BE2C (cell line): Measurements from ENCODE around the gene TYW1.
A peak's percentile ranks its signal among the peaks of the same experiment; 100 is the strongest.
"Not testable (repeated sequence)": the region's sequence is repeated elsewhere in the genome, so short reads cannot be mapped to it uniquely, and the experiment has no call there.

Experiments
- DNase-seq: peaks from one replicate; pipeline ENCODE4 v3.0.0-alpha.2; 2020
- H3K27me3 ChIP-seq: fragments of 250-450 bp; sonication (Bioruptor Pico); 2 replicates; pipeline ENCODE4 v1.5.1; 2020; ENCODE audit warnings: mild to moderate bottlenecking
- H3K36me3 ChIP-seq: fragments of 250-450 bp; sonication (Bioruptor Pico); 2 replicates; pipeline ENCODE4 v1.5.1; 2020; ENCODE audit warnings: mild to moderate bottlenecking
- H3K4me1 ChIP-seq: fragments of 250-450 bp; sonication (Bioruptor Pico); 2 replicates; pipeline ENCODE4 v1.5.1; 2020
- H3K4me3 ChIP-seq: 2 replicates; pipeline ENCODE4 v1.5.1; 2011; ENCODE audit warnings: low read depth, low read length
- H3K9me3 ChIP-seq: fragments of 250-450 bp; sonication (Bioruptor Pico); 2 replicates; pipeline ENCODE4 v1.5.1; 2020
- TF ChIP-seq, protein P1 (sequence below): IDR thresholded peaks from 2 replicates; pipeline ENCODE4 v1.5.1; 2012; ENCODE audit warnings: mild to moderate bottlenecking, low read depth, low read length

The TYW1 gene

DNA sequence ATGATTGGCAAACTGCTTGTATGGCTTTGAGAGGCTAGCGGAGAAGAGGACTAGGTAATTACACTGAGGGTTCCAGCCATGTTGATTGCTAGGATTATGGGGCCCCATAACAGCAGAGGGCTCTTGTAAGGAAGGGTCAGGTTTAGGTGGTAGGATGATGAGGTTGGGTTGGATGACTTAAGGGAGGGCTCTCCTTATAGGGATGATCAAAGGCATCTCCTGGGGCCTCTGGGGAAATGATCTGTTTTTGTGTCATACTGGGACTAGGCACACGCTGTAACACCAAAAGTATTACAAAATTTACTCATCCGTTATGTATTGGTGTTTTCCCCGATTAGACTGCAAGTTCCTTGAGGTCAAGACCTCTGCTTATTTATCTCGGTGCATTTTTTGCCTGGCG is 103.4 kb downstream of the TYW1 start:
- H3K36me3 ChIP-seq, DNase-seq: not testable (repeated sequence)

DNA sequence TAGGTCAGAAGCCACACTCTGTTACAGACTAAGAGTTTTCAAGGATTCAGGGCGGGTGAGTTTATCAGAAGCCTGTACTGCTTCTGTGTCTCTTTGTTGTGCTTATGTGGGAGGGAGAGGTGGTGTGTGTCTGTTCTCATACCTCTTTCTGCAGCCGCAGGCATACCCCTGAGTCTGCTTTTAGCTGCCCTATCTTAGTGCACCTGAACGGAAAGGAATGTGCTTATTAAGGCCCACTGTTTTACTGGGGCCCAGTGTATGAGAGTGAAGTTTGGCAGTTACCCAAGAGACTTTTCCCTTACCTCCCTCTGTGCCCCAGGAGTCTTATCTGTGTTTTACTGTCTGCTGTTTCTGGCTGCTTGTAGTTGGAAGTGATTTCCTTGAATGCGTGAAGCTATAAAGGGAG is 104.3 kb downstream of the TYW1 start:
- no peak for DNase-seq
- no peaks in the 10 kb centered on the region for H3K27me3 ChIP-seq
- no peaks in the 10 kb centered on the region for H3K36me3 ChIP-seq
- no peaks in the 10 kb centered on the region; the same call in 1 of the 2 replicates for H3K4me1 ChIP-seq
- TF ChIP-seq, protein P1, sequence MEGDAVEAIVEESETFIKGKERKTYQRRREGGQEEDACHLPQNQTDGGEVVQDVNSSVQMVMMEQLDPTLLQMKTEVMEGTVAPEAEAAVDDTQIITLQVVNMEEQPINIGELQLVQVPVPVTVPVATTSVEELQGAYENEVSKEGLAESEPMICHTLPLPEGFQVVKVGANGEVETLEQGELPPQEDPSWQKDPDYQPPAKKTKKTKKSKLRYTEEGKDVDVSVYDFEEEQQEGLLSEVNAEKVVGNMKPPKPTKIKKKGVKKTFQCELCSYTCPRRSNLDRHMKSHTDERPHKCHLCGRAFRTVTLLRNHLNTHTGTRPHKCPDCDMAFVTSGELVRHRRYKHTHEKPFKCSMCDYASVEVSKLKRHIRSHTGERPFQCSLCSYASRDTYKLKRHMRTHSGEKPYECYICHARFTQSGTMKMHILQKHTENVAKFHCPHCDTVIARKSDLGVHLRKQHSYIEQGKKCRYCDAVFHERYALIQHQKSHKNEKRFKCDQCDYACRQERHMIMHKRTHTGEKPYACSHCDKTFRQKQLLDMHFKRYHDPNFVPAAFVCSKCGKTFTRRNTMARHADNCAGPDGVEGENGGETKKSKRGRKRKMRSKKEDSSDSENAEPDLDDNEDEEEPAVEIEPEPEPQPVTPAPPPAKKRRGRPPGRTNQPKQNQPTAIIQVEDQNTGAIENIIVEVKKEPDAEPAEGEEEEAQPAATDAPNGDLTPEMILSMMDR: no peak
- H3K4me3 ChIP-seq: no peak overlapping the region
- no peaks in the 10 kb centered on the region for H3K9me3 ChIP-seq

More for the DNA sequence above, 103.4 kb downstream of the TYW1 start:
- H3K4me1 ChIP-seq, H3K9me3 ChIP-seq, H3K4me3 ChIP-seq, H3K27me3 ChIP-seq: not testable (repeated sequence)

DNA sequence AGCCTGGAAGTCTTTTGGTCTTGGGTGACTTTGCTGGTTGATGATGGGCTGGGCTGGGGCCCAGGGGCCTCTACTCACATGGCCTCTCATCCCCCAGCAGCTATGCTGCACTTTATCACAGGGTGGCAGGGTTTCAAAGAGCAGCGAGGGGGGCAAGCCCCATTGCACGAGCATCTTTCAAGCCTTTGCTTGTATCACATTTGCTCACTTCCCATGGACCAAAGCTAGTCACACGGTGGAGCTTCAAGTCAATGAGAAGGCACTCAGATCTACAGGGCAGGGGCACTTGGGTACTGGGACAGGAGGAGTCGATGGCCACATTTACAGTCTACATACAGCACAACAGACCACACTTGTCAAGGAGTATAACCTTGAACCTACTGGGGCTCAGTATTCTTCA is 108.3 kb downstream of the TYW1 start:
- H3K9me3 ChIP-seq, H3K4me3 ChIP-seq, H3K27me3 ChIP-seq, H3K36me3 ChIP-seq, H3K4me1 ChIP-seq, DNase-seq: not testable (repeated sequence)

DNA sequence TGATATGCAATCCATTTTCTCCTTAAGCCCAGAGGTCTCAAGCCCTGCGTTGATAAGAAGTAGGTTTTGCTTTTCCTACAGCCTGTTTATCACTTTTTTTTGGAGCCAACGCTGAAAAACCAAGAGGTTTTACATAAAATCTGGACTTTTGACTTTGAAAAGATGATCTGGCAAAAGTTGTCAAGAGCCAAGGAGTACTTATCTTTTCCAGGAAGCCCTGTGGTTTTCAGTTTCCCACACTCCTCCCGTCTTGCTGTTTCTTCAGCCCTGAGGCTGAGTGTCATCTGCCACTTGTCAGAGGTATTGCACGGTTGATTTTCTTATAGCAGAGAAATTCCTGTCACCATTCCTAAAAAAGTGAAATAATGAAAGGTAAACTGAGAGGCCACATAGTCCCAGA is 108.7 kb downstream of the TYW1 start:
- Histone ChIP-seq H3K36me3 (no peaks in the 10 kb centered on the region), H3K4me1 (no peaks in the 10 kb centered on the region; the same call in 1 of the 2 replicates), H3K4me3 (no peak overlapping the region), H3K9me3 (no peaks in the 10 kb centered on the region), H3K27me3 (no peaks in the 10 kb centered on the region)
- TF ChIP-seq, protein P1: no peak
- no peak for DNase-seq

DNA sequence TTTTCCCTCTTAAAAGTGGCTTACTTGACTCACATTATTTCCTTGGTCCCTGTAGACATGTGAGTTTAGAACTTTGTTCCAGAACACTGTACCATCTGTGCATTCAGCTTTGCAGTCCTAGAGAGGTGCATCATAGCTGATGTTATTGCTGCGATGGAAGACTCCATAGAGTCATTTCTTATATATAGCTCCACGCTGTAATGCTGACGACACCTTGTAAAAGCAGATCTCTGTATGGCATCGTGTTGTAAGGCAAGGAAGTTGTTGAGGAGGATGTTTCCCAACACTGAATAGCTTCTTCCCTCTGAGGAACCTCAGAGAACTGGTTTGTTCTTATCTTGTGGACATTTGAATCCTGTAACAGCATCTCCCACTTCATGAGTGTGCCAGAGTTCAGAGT is 109.6 kb downstream of the TYW1 start:
- H3K36me3 ChIP-seq, H3K4me3 ChIP-seq, H3K4me1 ChIP-seq, H3K9me3 ChIP-seq, H3K27me3 ChIP-seq, DNase-seq: not testable (repeated sequence)

DNA sequence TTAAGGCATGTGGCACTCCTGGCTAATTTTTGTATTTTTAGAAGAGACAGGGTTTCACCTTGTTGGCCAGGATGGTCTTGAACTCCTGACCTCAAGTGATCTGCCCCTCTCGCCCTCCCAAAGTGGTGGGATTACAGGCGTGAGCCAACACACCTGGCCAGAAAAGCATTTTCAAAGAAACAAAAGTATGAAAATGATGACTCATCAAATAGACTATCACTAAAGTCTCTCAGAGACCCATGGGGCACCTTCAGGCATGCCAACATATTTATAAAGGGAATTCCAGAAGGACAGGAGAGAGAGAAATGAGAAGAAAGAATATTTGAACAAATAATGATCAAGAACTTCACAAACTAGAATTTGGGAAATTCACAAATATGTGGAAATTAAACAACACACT is 114.7 kb downstream of the TYW1 start:
- not testable (repeated sequence) for H3K27me3 ChIP-seq, H3K36me3 ChIP-seq, H3K9me3 ChIP-seq, H3K4me1 ChIP-seq, DNase-seq, H3K4me3 ChIP-seq

DNA sequence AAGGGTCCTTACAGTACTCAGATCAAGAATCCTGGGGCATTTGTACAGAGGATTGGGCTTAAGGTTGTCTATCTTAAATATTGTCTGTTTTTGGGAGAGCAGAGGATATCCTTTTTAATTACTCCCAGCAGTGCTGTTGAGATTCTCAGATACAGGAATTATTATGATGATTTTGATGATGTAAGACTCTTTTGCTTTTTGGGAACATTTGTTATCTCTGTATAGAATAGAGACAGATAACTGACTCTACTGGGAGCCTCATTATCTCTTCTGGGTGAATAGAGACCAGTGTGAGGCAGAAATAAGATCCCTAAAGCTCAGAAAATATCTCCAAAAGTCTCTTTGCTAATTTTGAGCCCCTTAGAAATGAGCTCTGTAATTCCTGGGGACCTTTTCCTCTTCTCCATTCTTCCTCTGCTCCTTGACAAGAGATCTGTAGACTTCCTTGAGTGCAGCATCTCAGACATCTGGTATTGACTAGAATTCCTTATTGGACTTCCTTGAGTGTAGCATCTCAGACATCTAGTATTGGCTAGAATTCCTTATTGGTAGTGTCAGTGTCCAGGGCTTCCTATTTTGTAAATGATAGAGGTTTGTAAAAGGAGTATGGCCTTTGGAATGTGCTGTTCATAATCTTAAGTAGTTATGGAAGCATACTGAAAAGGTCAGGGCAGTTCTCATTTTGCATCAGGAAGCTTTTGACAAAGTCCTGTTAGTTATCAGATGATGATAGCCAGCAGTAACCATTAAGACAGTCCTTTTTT is 118.0 kb downstream of the TYW1 start:
- not testable (repeated sequence) for H3K4me3 ChIP-seq, H3K4me1 ChIP-seq, H3K36me3 ChIP-seq, DNase-seq, H3K27me3 ChIP-seq, H3K9me3 ChIP-seq

DNA sequence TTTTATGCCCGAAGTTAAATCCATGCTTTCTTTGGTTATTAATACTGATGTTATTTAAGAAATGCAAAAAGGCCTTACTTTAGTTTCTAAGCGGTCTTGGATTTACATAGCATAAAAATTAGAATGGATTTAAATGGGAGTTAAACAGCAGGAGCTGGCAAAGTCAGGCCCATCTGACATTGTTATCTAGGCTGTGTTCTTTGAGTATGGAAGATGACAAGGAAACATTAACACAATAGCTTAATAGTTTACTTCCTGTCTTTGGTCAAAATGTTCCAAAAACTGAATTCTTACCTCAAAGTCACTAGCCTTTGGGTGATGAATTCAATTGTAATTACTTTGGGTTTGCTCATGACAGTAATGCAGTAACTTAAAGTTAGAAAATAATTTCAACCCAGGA is 123.9 kb downstream of the TYW1 start:
- not testable (repeated sequence) for H3K27me3 ChIP-seq, H3K4me1 ChIP-seq, H3K36me3 ChIP-seq, H3K9me3 ChIP-seq, DNase-seq, H3K4me3 ChIP-seq

DNA sequence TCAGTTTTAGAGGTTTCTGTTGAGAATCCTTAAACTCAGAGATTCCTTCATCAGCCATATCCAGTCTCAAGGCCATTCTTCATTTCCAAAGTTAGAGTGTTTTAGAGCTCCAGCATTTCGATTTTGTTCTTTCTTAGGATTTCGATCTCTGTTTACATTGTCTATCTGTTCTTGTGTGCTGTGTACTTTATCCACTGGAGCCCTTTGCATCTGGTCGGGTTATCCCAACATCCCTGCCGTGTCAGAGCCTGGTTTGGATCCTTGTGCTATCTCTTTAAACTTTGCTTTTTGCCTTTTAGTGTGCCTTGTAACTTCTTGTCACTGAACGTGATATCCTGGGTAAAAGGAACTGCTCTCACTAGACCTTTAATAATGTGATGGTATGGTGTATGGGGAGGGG is 131.6 kb downstream of the TYW1 start:
- not testable (repeated sequence) for H3K36me3 ChIP-seq, DNase-seq, H3K4me3 ChIP-seq, H3K27me3 ChIP-seq, H3K4me1 ChIP-seq, H3K9me3 ChIP-seq

DNA sequence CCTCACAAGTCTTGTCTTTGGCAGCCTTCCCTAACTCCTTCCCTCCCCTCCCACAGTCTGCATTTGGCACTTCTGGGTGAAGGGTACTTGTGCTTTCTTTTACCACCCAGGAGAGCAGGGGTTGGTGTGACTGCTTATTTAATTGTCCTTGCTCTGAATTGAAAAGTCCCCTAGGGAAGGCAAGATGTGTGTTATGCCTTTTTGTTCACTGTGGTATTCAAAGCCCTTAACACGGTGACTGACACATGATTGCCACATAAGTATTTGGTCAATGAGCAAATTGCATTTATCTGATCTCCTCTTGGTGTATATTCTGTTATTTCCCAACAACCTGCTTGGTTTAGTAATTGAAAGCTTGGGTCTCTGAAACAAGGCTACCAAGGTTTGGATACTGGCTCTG is 134.1 kb downstream of the TYW1 start:
- H3K9me3 ChIP-seq, H3K36me3 ChIP-seq, H3K4me1 ChIP-seq, H3K4me3 ChIP-seq, DNase-seq, H3K27me3 ChIP-seq: not testable (repeated sequence)

DNA sequence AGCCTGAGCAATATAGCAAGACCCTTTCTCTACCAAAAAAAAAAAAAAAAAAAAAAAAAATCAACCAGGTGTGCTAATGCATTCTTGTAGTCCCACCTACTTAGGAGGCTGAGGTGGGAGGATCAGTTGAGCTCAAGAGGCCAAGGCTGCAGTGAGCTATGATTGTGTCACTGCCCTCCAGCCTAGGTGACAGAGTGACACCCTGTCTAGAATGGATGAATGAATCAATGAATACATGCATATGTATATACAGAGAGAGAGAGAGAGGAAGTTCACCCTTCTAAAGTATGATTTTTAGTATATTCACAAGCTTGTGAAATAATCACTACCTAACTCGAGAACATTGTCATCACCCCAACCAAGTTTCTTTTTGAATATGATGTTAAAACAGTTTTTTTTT is 138.3 kb downstream of the TYW1 start:
- not testable (repeated sequence) for H3K4me1 ChIP-seq, H3K36me3 ChIP-seq, H3K9me3 ChIP-seq, H3K4me3 ChIP-seq, H3K27me3 ChIP-seq, DNase-seq

DNA sequence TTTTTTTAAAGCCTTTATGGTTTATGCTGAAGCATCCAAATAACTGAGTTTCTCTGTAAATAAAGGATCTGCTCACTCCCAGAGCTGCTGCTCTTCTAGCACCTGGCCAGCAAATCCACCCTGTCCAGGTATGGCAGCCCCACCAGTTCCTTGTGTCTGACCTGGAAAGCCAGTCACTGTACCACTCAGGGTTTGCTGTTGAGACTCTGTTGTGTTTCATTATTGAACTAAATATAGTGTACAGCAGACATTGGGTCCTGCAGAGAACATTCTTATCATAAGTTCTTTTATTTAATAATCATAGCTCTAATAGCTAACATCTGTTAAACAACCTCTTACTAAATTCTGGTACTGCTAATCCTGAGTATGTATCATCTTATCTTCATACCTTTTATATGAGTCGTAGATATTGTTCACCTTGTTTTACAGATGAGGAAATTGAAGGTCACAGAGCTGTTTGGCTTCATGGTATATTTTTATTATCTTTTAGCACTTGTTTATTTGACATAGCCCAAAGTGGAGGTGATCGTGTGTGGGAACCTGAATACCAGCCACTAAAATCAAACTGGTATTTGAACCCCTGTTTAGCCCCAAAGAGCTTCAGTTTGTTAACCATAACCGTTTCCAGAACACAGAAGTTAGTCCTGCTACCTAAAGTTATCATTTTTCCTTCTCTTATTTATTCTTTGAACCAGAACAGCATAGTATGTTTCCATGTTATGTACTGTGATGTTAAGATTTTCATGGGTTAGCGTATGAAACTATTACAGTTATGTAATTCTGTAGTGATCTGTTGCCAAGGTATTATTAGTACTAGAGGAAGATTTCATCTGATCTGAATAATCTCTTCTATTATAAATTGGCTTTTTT is 139.2 kb downstream of the TYW1 start:
- DNase-seq: peak; percentile 20
- not testable (repeated sequence) for H3K4me3 ChIP-seq, H3K4me1 ChIP-seq, H3K36me3 ChIP-seq, H3K27me3 ChIP-seq, H3K9me3 ChIP-seq

DNA sequence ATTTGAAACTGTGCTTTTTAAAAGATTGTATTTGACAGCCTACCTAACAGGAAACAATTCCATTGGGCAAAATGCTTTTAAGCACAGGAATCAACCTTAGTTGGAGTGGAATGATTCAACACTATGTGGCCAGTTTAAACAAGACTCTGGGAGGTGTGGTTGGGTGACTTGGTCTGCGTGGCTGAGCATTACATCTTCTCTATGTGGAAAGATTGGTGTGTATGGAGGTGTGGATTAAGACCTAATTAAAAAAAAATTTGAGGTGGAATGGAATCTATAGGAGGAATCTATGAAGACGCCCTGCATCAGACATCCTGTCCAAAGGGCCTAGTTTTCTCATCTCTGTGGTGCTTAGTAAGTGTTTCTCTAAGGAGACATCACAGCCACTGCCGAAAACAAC is 140.9 kb downstream of the TYW1 start:
- not testable (repeated sequence) for H3K27me3 ChIP-seq, H3K4me3 ChIP-seq, H3K36me3 ChIP-seq, DNase-seq, H3K4me1 ChIP-seq, H3K9me3 ChIP-seq

DNA sequence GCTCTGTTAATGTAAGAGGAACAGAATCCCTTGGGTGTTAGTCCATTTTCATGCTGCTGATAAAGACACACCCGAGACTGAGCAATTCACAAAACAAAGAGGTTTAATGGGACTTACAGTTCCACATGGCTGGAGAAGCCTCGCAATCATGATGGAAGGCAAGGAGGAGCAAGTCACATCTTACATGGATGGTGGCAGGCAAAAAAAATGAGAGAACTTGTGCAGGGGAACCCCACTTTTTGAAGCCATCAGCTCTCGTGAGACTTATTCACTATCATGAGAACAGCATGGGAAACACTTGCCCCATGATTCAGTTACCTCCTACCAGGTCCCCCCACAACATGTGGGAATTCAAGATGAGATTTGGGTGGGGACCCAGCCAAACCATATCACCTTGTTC is 143.2 kb downstream of the TYW1 start:
- not testable (repeated sequence) for H3K27me3 ChIP-seq, H3K9me3 ChIP-seq, H3K36me3 ChIP-seq, DNase-seq, H3K4me1 ChIP-seq, H3K4me3 ChIP-seq
